Measurements from ENCODE around the gene RAB6C.
"Not testable (repeated sequence)": the region's sequence is repeated elsewhere in the genome, so short reads cannot be mapped to it uniquely, and the experiment has no call there.

RAB6C gene

GRCh38 chr2:129979629-129980155, at the start of gene RAB6C:
Gene RAB6C, plus strand, starts transcription at chr2:129979666. Its CDS starts 450 bp downstream, at chr2:129980116.
- DNase-seq = peak in 2 of 3 donors; percentile 0 to 7

DNA sequence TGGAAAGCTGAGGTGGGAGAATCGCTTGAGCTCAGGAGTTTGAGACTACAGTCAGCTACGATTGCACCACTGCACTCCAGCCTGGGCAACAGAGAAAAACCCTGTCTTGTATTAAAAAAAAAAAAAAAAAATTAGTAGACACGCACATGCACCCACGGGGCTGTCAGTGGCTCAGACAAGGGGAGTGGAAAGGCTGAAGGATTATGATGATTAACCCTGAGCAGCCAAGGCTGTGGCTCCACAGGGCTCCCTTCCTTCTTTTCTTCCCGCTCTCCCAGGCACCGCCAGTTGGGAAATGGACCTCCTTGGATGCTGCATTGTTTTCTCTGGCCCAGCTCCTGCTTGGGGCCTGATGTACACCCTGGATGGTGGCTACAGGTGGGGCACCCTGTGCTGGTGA, 49.0 kb upstream of the RAB6C start:
- DNase-seq = no peak

- DNase-seq = not testable (repeated sequence)
Measured at GRCh38 chr2:129933387-129933786, 46.1 kb upstream of the RAB6C start.

DNA sequence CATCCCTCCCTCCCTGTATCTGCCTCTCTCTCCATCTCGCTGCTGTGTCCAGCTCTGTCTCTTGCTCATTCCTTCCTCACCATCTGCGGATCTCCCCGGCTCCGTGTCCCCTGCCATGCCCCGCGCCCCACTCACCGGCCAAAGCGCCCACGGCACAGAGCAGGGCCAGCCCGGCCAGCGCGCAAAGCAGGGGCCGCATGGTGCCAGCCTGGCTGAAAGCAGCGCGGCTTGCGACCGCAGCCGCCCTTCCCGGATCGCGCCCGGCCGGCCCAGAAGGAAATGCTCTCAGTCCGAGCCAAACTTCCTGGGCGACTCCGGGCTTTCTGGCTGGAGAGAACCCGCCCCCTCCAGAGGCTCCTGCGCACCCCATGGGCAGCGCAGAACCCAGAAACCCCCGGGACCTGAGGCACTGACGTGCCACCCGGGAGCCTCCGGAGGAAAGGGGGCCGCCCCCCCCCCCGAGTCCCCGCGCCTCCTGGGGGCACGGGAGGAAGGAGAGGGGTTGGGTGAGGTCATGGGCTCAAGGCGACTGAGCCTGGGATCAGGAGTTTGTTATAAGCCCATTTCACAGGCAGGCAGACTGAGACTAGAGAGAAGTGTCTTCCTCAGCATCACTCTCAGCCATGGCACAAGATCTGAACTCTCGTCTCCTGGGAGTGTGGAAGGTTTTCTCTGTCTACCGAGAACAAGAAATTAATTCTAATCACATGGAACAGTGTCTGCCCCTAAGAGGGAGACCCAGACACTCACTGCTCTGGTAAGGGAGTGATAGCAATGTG, 45.2 kb upstream of the RAB6C start:
- no peak for DNase-seq

- DNase-seq = no peak
Measured at GRCh38 chr2:129935118-129935517, 44.3 kb upstream of the RAB6C start.

DNA sequence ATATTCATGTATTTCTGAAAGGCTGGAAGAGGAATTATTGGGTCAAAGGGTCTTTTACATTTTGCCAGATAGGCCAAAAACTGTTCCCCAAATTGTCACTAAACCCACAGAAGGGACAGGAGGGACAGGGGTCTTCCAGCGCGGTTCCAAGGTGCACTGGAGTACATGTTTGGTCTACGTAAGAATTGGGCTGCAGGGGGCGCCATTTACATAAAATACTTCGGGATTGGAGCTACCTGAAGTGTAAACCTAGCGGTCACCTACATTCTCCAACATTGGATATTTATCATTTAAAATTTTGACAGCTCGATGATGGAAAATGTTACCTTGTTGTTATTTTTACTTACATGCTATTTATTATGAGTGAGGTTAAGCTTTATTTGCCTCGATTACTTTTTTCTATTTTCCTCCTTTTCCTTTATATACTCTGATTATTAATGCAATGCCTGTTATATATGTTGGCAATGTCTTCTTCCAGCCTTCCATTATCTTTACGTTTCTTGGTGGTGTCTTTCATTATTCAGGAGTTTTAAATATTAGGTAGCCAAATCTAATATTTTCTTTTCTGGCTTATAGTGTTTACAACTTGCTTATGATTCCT, 43.0 kb upstream of the RAB6C start:
- peak; percentile 44 to 61 (median 58) for DNase-seq

DNA sequence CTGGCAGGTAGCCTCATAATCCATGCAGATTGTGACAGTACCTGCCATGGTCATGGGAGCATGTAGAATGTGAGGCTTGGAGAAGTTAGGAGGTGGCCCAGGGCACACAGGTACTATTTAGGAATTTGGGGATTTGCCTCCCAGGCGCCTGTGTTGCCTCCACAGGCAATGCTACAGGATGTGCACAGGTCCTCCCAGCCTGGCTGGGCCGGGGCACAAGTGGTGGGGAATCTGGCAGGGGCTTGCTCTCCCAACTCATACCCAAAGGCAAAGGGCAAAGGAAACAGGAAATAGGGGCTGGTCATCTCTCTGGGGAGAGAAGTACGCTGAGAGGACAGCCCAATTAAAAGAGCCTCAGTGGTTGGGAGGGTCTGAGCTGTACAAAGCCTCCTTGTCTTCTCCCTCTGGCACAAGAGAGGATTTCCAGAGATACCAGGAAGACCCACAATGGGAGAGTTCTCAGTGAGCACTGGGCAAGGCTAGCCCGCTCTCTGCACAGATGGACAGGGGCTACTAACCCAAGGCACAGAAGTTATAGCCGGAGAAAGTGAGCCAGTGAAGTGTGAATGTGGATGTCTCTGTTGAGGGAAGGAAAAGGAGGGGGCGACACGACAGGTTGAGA, 40.5 kb upstream of the RAB6C start:
- DNase-seq = not testable (repeated sequence)

GRCh38 chr2:129943456-129943855, 36.0 kb upstream of the RAB6C start:
- not testable (repeated sequence) for DNase-seq

DNA sequence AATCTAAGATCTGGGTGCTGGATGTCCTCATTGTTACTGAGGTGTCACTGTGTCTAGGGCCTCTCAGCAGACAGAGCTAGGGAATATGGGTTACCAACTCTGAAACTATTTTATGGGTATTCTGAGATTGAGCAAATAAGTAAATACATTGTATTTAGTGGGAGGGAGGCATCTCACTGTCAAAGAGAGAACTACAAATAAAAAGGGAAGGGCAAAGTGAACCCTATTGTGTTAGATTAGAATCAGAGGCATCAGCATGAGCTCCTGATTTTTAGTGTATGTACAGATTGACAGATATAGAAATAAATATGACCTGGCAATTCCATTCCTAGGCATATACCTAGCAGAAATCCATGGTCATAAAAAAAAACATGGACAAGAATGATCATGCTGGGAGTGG, 33.9 kb upstream of the RAB6C start:
- no peak for DNase-seq

- DNase-seq = not testable (repeated sequence)
Measured at GRCh38 chr2:129947712-129948111, 31.8 kb upstream of the RAB6C start.

- DNase-seq = not testable (repeated sequence)
Measured at GRCh38 chr2:129956171-129956570, 23.3 kb upstream of the RAB6C start.

DNA sequence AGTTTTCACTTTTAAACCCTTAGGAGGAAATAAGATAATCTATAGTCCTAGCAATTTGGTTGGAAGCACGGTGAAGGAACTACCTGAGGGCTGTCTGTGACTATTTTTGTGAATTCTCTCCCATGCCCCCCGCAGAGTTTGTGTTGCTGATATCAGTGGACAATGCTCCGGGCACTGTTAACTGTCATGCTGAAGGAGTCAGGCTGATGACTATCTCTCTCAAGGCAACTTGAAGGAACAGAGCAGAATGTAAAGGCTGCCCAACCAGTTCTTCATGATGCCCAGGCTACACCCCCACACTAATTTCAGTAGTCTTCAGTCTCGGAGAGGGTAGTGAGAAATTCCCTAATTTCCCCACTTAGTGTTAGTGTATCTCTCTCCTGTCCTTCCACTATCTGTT, 21.6 kb upstream of the RAB6C start:
- no peak for DNase-seq

GRCh38 chr2:129958736-129959135, 20.7 kb upstream of the RAB6C start:
- not testable (repeated sequence) for DNase-seq

DNA sequence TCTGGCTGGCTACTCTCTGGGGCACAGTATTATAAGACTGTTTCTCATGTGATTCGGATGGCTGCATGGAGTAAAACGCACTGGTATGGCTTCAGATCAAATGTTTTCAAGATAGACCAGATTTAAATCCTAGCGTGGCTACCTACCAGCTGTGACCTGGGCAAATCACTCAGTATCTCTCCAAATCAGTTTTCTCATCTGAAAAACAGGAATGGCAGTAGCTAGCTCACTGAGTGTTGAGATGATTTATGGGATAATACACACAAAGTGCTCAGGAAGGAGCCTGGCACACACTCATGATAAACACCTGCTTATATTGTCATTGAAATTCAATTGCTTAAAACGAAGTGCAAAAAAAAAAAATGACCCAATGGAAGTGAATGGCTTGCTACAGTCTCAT, 10.9 kb upstream of the RAB6C start:
- DNase-seq = not testable (repeated sequence)

- DNase-seq = no peak
Measured at GRCh38 chr2:129975016-129975774, 4.3 kb upstream of the RAB6C start.

DNA sequence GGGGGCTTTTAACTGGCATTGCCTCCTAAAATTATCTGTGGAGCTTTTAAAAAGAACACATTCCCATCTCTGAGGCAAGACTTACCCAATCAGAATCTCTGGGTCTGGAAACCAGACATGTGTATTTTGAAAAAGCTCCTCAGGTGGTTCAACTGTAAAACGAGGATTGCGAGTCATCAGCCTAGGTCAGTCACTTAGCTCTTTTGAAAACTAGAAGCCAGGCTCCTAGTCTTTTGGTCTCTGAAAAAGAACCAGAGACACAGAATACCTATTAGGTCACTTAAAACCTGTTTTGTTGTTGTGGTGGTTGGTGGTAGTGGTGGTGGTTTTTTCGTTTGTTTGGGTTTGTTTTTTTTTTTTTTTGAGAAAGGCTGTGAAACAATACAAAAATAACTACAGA, 2.5 kb upstream of the RAB6C start:
- DNase-seq = not testable (repeated sequence)

GRCh38 chr2:129977986-129978385, 1.5 kb upstream of the RAB6C start:
- no peak for DNase-seq

DNA sequence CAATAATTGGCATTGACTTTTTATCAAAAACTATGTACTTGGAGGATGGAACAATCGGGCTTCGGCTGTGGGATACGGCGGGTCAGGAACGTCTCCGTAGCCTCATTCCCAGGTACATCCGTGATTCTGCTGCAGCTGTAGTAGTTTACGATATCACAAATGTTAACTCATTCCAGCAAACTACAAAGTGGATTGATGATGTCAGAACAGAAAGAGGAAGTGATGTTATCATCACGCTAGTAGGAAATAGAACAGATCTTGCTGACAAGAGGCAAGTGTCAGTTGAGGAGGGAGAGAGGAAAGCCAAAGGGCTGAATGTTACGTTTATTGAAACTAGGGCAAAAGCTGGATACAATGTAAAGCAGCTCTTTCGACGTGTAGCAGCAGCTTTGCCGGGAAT, 780 bp downstream of the RAB6C start:
- DNase-seq = peak; percentile 11 to 37 (median 29)

GRCh38 chr2:129981689-129982088, 2.2 kb downstream of the RAB6C start:
- not testable (repeated sequence) for DNase-seq

- no peak for DNase-seq
Measured at GRCh38 chr2:129984426-129984825, 5.0 kb downstream of the RAB6C start.

- DNase-seq = not testable (repeated sequence)
Measured at GRCh38 chr2:129992415-129993006, 13.0 kb downstream of the RAB6C start.

DNA sequence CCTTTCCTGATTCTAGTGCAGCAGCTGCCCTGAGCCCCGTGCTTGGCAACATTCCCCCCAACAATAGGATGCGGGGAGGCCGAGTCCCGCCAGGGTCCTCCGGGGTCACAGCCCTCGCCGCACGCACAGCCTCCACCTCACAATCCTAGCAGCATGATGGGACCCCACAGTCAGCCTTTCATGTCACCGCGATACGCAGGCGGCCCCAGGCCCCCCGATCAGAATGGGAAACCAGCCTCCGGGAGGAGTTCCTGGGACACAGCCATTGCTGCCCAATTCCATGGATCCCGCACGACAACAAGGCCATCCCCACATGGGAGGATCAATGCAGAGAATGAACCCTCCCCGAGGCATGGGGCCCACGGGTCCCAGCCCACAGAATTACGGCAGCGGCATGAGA, 13.7 kb downstream of the RAB6C start:
- DNase-seq = not testable (repeated sequence)

Measured in suppressor macrophage treated with lipopolysaccharide for 1 hour (primary cell).